MM.1S (cell line): ENCODE measurements around the gene ADRB1.

Source experiments
- CTCF ChIP-seq: fragments of 300-600 bp; sonication (generic); IDR thresholded peaks from 2 replicates; pipeline ENCODE4 v1.5.1; 2016; ENCODE audit warnings: antibody characterized with exemption, low read length, mixed read lengths
- EZH2phosphoT487 ChIP-seq: fragments of 300-600 bp; sonication (generic); IDR thresholded peaks from 2 replicates; pipeline ENCODE4 v1.6.1; 2018; ENCODE audit warnings: antibody characterized with exemption, low read length

DNA sequence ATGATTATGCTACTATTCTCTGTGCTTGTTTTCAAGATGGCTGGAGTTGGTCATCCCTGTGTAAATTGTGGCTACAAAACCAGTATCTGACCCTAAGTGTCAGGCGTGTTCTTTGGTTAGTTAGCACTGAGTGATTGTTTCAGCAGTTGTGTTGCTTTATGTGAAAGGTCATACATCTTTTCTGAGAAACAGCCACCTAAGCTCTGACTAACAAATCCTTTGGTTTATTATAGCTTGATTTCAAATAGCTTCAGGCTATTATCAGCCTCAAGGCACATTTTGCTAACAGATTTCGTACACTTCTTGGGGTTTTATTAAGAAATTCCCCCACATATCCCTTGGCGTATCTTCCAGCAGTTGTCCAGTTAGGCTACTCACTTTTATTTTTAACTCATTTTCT, 4.8 kb upstream of the ADRB1 start:
- TF ChIP-seq EZH2phosphoT487 (no peak), CTCF (no peak)
